Stimulated activated CD8-positive, alpha-beta memory T cell treated with anti-CD3 and anti-CD28 coated beads, Interleukin-4, amount 100 ng/mL, for 1 hour (primary cell): ENCODE results near the gene CCL4.
"Not testable (repeated sequence)": the region's sequence is repeated elsewhere in the genome, so short reads cannot be mapped to it uniquely, and the experiment has no call there.

ENCODE experiments used
- DNase-seq, 2 donors: peaks; one replicate each; pipeline ENCODE4 v3.0.0-alpha.2; 2020; ENCODE audit warnings: low read depth in 2 of 2, low spot score in 1 of 2

CCL4 gene

DNA sequence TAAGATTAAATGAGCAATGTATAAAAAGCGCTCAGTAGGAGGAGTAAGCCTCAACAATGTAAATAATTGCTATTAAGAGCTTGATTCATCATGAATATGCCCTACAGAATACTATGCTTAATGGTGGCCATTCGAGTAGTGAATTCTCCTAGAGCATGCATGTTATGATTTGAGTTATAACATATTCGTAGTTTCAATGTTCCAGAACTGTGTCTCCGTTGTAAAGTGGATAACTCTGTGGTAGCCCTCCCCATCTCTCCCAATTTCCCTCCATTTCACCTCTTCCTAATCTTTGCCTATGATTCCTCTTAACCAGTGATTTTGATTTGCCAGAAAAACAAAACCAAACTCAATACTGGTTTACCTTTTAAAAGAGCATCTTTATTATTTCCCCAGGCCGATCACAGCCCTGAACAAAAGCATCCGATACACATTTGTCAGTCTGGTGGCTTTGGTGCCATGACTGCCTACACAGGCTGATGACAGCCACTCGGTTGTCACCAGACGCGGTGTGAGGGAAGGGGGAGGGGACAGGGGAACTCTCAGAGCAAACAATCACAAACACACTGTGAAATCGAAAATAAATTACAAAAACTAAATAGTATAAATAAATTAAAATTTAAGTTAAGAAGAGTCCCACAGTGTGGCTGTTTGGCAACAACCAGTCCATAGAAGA is 15.6 kb upstream of the CCL4 start:
- not testable (repeated sequence) for DNase-seq

DNA sequence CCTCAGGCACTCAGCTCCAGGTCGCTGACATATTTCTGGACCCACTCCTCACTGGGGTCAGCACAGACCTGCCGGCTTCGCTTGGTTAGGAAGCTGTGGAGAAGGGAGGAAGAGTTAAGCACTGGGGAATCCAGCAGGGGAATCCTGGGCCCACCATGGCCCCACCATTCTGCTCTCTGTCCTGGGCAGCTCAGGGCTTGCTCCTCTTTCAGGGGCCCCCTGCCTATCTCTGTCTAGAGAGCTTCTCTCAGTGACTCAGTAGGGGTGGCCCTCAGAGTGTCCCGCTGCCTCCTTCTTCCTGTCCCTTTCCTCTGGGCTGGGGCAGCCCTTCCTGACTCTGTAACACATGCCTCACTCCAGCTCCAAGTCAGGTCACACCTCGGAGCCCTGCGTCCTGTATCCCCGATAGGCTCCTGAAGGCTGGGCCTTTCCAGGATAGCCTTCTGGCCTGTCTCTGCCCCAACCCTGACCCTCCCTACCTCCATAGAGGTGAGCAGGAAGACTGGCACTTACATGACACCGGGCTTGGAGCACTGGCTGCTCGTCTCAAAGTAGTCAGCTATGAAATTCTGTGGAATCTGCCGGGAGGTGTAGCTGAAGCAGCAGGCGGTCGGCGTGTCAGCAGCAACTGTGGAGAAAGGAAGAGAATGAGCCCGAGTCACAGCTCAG is 14.8 kb upstream of the CCL4 start:
- no peak for DNase-seq

GRCh38 chr17:36089339-36089865 is 14.2 kb upstream of the CCL4 start:
- no peak for DNase-seq

DNA sequence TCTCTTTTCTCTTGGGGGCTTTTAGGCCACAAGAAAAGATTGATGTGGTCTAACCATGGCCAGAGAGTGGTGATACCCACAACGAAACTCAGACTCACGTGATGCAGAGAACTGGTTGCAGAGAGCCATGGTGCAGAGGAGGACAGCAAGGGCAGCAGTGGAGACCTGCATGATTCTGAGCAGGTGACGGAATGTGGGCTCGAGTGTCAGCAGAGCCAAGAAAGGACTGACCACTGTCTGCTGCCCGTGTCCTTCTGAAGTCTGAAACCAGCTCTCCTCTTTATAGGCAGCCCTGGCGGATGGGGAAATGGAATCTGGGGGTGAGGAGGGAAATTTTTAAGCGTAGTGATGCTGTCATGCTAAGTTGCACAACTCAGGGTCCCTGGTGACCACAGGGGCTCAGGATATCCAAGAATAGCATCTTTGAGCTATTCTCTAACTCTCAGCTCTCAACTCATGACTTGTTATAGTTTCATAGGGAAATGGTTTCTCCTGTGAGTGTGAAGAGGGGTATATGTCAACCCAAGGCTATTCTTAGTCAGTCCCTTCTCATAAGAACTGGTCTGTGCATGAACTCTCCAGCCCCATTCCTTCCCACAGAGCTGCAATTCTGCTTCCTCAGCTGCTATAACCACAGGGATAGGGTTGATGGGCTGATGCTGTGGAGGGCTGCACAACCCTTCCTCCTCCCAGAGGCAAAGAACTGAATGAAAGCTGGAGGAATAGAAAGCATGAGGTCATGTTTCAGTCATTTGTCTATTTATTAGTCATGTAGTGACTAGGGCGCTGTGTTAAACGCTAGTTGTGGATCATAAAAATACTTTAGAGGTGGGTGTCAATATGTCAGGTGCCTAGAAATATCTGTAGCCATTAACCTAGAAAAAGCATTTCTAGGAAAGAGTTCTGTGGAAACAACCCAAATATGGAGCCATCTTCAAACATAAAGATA is 13.5 kb upstream of the CCL4 start, which contains the start of gene CCL3:
Gene CCL3, minus strand, starts transcription at position 256 of the 949 bp plus-strand sequence. Its CDS starts 85 bp downstream, at position 171.
- DNase-seq = no peak

- no peak for DNase-seq
Observed at GRCh38 chr17:36092230-36092629, 11.4 kb upstream of the CCL4 start.

DNA sequence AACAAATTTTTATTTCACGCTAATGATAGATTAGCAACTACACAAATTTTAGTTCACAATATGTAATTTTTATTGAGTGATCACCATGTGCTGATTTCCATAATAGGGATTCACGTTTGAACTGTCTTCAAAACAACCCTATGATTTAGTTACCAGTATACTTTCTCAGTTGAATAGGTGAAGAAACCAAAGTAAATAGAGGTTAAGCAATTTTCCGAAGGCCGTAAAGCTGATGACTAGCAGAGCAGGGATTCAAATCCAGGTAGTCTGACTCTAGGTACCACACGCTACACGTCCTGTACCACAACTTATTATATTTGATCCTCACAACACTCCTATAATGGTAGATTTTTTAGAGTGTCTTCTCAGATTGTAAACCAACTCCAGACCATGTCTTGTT is 10.9 kb upstream of the CCL4 start:
- DNase-seq = not testable (repeated sequence)

DNA sequence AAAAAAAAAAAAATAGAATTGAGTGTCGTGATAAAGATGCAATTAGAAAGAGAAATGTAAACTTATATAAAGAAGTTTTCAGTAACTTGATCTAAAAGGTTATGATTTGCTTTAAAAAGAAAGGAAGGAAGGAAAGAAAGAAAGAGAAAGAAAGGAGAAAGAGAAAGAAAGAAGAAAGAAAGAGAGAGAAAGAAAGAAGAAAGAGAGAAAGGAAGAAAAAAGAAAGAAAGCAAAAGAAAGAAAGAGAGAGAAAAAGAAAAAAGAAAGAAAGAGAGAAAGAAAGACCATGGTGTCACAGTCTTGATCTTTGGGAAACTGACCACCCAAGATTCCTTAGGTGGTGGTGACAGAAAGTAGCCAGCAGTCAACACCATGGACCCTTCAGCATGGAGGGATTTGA is 9.4 kb upstream of the CCL4 start:
- no peak for DNase-seq

- DNase-seq = no peak
Observed at GRCh38 chr17:36094746-36095145, 8.9 kb upstream of the CCL4 start.

DNA sequence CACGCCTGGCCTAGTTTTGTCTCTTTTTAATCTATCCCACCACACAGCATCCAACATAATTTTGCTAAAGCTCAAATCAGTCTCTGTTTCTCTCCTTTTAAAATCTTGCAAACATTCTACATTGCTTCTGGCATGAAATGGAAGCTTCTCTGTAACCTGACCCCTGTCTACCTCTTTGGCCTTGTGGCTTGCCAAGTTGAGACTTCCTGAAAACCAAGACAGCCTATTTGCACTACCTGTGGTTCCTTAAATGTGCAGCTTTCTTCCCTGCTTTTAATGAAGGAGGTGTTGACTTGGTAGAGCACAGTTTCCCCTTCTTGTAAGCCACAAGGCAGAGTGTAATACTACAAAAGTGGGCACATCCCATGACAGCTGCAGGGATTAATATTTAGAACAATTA is 7.6 kb upstream of the CCL4 start:
- no peak for DNase-seq

GRCh38 chr17:36099004-36099403 is 4.6 kb upstream of the CCL4 start:
- DNase-seq = not testable (repeated sequence)

DNA sequence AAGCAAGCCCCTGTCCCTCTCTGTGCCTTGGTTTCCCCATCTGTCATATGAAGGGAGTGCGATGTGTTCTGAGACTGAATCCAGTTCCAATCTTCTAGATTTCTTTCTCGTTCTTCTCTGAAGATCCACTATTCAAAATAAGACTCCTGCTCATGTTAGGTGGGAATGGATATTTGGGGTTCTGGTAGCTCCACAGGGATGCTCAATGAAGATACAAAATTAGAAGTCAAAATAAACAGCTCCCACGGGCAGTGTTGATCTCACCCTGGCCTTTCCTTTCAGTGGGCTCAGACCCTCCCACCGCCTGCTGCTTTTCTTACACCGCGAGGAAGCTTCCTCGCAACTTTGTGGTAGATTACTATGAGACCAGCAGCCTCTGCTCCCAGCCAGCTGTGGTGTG is 619 bp downstream of the CCL4 start:
- DNase-seq = not testable (repeated sequence)

GRCh38 chr17:36104701-36105181 is 1.1 kb downstream of the CCL4 start:
- no peak for DNase-seq

DNA sequence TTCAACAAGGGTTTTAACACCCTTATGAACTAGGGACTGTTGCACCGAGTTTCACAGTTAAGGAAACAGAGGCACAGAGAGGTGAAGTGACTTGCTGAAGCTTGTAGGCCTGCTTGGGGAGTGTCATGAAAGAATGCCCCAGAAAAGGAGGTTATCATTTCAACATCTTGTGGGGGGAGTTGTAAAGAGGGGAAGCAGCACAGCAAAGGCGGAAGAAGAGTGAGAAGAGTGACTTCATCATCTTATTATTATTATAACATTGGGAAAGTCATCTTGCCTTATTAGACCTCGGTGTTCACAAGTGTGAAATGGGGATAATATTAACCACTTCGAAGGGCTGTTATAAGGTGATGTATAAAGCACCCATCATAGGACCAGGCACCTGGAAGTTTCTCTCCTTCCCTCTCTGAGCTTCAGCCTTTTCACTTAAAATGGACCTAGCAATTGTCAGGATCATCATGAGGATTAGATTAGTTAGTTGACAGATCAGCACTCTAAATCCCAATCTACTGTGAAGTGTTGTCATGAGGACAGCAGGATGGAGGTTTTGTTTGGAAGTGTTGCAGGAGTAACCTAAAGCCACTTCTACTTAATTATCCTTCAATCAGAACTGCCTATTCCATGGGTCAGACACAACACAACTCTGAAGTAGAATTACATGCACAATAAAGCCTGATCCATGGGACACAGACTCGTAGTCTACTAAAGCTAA is 2.3 kb downstream of the CCL4 start:
- DNase-seq = no peak

DNA sequence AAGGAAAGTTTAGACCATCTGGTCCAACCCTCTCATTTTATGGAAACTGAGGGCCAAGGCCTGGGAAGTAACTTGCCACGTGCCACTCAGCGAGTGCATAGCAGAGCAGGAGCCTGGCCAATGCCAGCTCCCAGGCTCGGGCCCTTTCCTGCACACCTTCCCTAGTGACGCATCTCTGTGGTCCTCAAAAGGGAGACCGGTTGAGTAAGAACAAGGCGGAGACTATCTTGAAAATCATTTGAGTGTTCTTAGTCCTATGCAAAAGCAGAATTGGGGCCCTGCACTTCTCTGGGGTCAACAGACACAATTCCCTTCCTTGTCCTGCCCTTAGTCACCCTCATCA is 2.8 kb downstream of the CCL4 start:
- no peak for DNase-seq

DNA sequence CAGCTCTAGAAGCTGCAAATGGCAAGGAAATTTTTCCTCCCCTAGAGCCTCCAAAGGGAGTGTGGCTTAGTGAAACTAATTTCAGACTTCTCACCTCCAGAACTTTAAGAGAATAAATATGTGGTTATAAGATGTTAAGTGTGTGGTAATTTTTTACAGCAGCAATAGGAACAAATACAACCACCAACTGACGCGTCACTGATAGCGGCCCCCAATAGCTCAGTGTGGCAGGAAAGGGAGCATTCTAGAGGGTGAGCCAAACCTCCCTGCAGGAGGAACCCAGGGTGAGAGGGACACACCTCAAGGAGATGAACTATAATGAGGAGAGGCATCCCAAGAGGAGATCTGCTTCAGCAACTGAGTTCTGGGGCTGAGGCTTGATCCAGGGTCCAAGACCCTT is 4.0 kb downstream of the CCL4 start:
- DNase-seq = no peak

DNA sequence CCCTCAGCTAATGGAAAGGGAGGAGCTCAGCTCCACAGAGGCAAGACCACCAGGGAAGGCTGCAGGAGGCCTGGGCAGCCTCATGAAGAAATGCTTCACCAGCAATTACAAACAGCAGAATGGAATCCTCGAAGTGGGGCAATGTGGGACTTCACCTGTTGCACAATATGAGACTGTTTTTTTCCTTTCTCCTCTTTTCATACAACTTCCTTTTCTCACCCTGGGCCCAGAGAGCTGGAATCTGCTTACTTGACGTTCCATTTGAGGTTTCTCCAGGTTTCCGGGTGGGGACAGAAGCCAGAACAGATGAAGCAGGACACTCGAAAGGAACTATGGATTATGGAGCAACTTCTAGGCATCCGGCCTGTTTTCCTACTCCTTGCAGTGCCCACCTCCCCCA is 4.6 kb downstream of the CCL4 start:
- DNase-seq = not testable (repeated sequence)

DNA sequence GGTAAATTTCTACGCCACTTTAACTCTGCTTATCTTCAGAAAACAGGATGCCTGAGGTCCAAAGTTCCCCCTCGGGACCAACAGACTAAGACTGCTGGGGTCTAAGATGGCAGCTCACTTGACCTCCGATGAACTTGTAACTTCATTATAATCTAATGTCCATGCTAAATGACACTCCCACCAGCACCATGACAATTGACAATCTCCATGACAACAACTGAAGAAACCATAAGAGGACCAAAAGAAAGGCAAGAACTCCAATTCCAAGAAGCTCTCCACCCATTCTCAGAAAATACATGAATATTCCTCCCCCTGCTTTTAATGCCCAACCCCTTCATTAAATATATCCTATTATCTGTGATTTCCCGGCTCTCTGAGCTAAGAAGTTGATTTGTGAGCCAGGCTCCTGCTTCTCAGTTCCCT is 7.5 kb downstream of the CCL4 start:
- DNase-seq = no peak

- no peak for DNase-seq
Observed at GRCh38 chr17:36112572-36112971, 8.9 kb downstream of the CCL4 start.

DNA sequence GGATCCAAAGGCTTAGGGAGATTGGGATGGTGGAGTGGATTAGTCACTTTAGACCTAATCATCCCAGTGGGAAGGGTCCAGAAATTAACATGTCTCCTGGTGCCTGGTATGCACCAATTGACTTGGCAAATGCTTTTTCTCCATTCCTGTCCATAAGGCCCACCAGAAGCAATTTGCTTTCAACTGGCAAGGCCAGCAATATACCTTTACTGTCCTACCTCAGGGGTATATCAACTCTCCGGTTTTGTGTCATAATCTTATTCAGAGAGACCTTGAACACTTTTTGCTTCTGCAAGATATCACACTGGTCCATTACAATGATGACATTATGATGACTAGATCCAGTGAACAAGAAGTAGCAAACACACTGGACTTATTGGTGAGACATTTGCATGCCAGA is 9.5 kb downstream of the CCL4 start:
- not testable (repeated sequence) for DNase-seq

- DNase-seq = not testable (repeated sequence)
Observed at GRCh38 chr17:36114971-36115648, 11.5 kb downstream of the CCL4 start.
